ENCODE results near the gene SPDYE6.

The SPDYE6 gene

GRCh38 chr7:102400360-102400759 is 44.1 kb upstream of the SPDYE6 start:
- no peak overlapping the region for H3K23ac ChIP-seq (ENCODE audit: low read length in 2 of 2)
- H3K27ac ChIP-seq (ENCODE audit: low read length, poor library complexity, severe bottlenecking), result no peak overlapping the region
- H3K79me1 ChIP-seq (replicated peaks; ENCODE audit: low read length, poor library complexity, severe bottlenecking), result peaks cover 21% of the 10 kb centered on the region
- no peak overlapping the region for H2AFZ ChIP-seq (ENCODE audit: low read depth, low read length)
- H3K14ac ChIP-seq (ENCODE audit: low read length in 2 of 2), result no peak overlapping the region
- H3K36me3 ChIP-seq (ENCODE audit: control insufficient read depth in 1 of 2, insufficient read depth in 2 of 2, low read depth in 1 of 2, low read length in 2 of 2), result peaks cover 40 to 64% of the 10 kb centered on the region in 2 experiments
- H3K9me3 ChIP-seq (ENCODE audit: control insufficient read depth, low read length), result no peaks in the 10 kb centered on the region
- WGBS, result 97% methylated on average over 5 of the region's 5 CpGs
- no peak overlapping the region for H3K4me2 ChIP-seq (ENCODE audit: low read length, poor library complexity, severe bottlenecking)
- H4K8ac ChIP-seq (ENCODE audit: low read length), result no peak overlapping the region
- no peak overlapping the region for H4K91ac ChIP-seq (ENCODE audit: low read length)
- H2BK12ac ChIP-seq (ENCODE audit: low read length in 2 of 2), result no peak overlapping the region
- no peak overlapping the region for H3K9ac ChIP-seq (ENCODE audit: low read length)
- H3K27me3 ChIP-seq (ENCODE audit: control insufficient read depth in 1 of 2, insufficient read depth in 1 of 2, low read length in 2 of 2), result no peaks in the 10 kb centered on the region
- no peak overlapping the region for H3K18ac ChIP-seq (ENCODE audit: low read depth in 1 of 2, low read length in 2 of 2)
- peaks cover 5% of the 10 kb centered on the region for H3K4me1 ChIP-seq (ENCODE audit: control insufficient read depth, insufficient read depth, low read depth, low read length)
- no peak overlapping the region for H3K4me3 ChIP-seq (ENCODE audit: insufficient read depth in 1 of 2, low read depth in 1 of 2, low read length in 2 of 2)
- no peak overlapping the region for H2BK5ac ChIP-seq (ENCODE audit: low read depth, low read length, poor library complexity, severe bottlenecking)
- no peak overlapping the region for H3K4ac ChIP-seq (ENCODE audit: low read depth in 1 of 2, low read length in 2 of 2)
- no peak overlapping the region for H2AK5ac ChIP-seq (ENCODE audit: low read length, severe bottlenecking)
- no peak overlapping the region for H2BK120ac ChIP-seq (ENCODE audit: low read depth, low read length)
- no peak for DNase-seq
- H2BK15ac ChIP-seq (ENCODE audit: low read depth, poor library complexity, severe bottlenecking), result no peak overlapping the region

- H3K4me3 ChIP-seq (ENCODE audit: insufficient read depth in 1 of 2, low read depth in 1 of 2, low read length in 2 of 2), result no peak overlapping the region
- no peak overlapping the region for H2AFZ ChIP-seq (ENCODE audit: low read depth, low read length)
- peaks cover 6% of the 10 kb centered on the region for H3K4me1 ChIP-seq (ENCODE audit: control insufficient read depth, insufficient read depth, low read depth, low read length)
- H3K14ac ChIP-seq (ENCODE audit: low read length in 2 of 2), result no peak overlapping the region
- no peaks in the 10 kb centered on the region for H3K9me3 ChIP-seq (ENCODE audit: control insufficient read depth, low read length)
- no peak for DNase-seq
- H3K27me3 ChIP-seq (ENCODE audit: control insufficient read depth in 1 of 2, insufficient read depth in 1 of 2, low read length in 2 of 2), result no peaks in the 10 kb centered on the region
- no peak overlapping the region for H3K9ac ChIP-seq (ENCODE audit: low read length)
- no peak overlapping the region for H3K27ac ChIP-seq (ENCODE audit: low read length, poor library complexity, severe bottlenecking)
- WGBS, result 96% methylated on average over 4 of the region's 8 CpGs
- no peak overlapping the region for H3K4ac ChIP-seq (ENCODE audit: low read depth in 1 of 2, low read length in 2 of 2)
- no peak overlapping the region for H3K23ac ChIP-seq (ENCODE audit: low read length in 2 of 2)
- peaks cover 21% of the 10 kb centered on the region for H3K79me1 ChIP-seq (replicated peaks; ENCODE audit: low read length, poor library complexity, severe bottlenecking)
- no peak overlapping the region for H3K4me2 ChIP-seq (ENCODE audit: low read length, poor library complexity, severe bottlenecking)
- no peak overlapping the region for H2BK12ac ChIP-seq (ENCODE audit: low read length in 2 of 2)
- H2BK5ac ChIP-seq (ENCODE audit: low read depth, low read length, poor library complexity, severe bottlenecking), result no peak overlapping the region
- H4K91ac ChIP-seq (ENCODE audit: low read length), result no peak overlapping the region
- no peak overlapping the region for H2BK15ac ChIP-seq (ENCODE audit: low read depth, poor library complexity, severe bottlenecking)
- H2BK120ac ChIP-seq (ENCODE audit: low read depth, low read length), result no peak overlapping the region
- no peak overlapping the region for H3K18ac ChIP-seq (ENCODE audit: low read depth in 1 of 2, low read length in 2 of 2)
- H4K8ac ChIP-seq (ENCODE audit: low read length), result no peak overlapping the region
- H3K36me3 ChIP-seq (ENCODE audit: control insufficient read depth in 1 of 2, insufficient read depth in 2 of 2, low read depth in 1 of 2, low read length in 2 of 2), result peaks cover 30 to 48% of the 10 kb centered on the region in 2 experiments
- H2AK5ac ChIP-seq (ENCODE audit: low read length, severe bottlenecking), result no peak overlapping the region
Measured at GRCh38 chr7:102398543-102398942, 42.3 kb upstream of the SPDYE6 start.

- H3K4me3 ChIP-seq (ENCODE audit: insufficient read depth in 1 of 2, low read depth in 1 of 2, low read length in 2 of 2), result peak overlapping the region; percentile 88 to 97
- H3K4me1 ChIP-seq (ENCODE audit: control insufficient read depth, insufficient read depth, low read depth, low read length), result peaks cover 6% of the 10 kb centered on the region
- H3K36me3 ChIP-seq (ENCODE audit: control insufficient read depth in 1 of 2, insufficient read depth in 2 of 2, low read depth in 1 of 2, low read length in 2 of 2), result peaks cover 26 to 40% of the 10 kb centered on the region in 2 experiments
- peak overlapping the region; percentile 61 for H2BK120ac ChIP-seq (ENCODE audit: low read depth, low read length)
- H3K27me3 ChIP-seq (ENCODE audit: control insufficient read depth in 1 of 2, insufficient read depth in 1 of 2, low read length in 2 of 2), result no peaks in the 10 kb centered on the region
- WGBS, result 0% methylated on average over 6 of the region's 12 CpGs
- H3K9ac ChIP-seq (ENCODE audit: low read length), result peak overlapping the region; percentile 98
- H3K9me3 ChIP-seq (ENCODE audit: control insufficient read depth, low read length), result no peaks in the 10 kb centered on the region
- H4K8ac ChIP-seq (ENCODE audit: low read length), result peak overlapping the region; percentile 90
- no peak overlapping the region for H2AK5ac ChIP-seq (ENCODE audit: low read length, severe bottlenecking)
- H3K18ac ChIP-seq (ENCODE audit: low read depth in 1 of 2, low read length in 2 of 2), result peak overlapping the region in 1 of 2 experiments; percentile 79
- H3K4ac ChIP-seq (ENCODE audit: low read depth in 1 of 2, low read length in 2 of 2), result peak overlapping the region; percentile 72 to 80
- peak overlapping the region; percentile 61 for H4K91ac ChIP-seq (ENCODE audit: low read length)
- DNase-seq, result no peak
- H2AFZ ChIP-seq (ENCODE audit: low read depth, low read length), result peak overlapping the region; percentile 30
- peak overlapping the region in 1 of 2 experiments; percentile 79 for H3K23ac ChIP-seq (ENCODE audit: low read length in 2 of 2)
- no peak overlapping the region for H2BK15ac ChIP-seq (ENCODE audit: low read depth, poor library complexity, severe bottlenecking)
- H3K79me1 ChIP-seq (replicated peaks; ENCODE audit: low read length, poor library complexity, severe bottlenecking), result peaks cover 18% of the 10 kb centered on the region
- no peak overlapping the region for H2BK12ac ChIP-seq (ENCODE audit: low read length in 2 of 2)
- peak overlapping the region; percentile 77 for H3K27ac ChIP-seq (ENCODE audit: low read length, poor library complexity, severe bottlenecking)
- H2BK5ac ChIP-seq (ENCODE audit: low read depth, low read length, poor library complexity, severe bottlenecking), result no peak overlapping the region
- no peak overlapping the region for H3K14ac ChIP-seq (ENCODE audit: low read length in 2 of 2)
- H3K4me2 ChIP-seq (ENCODE audit: low read length, poor library complexity, severe bottlenecking), result peak overlapping the region; percentile 91
Measured at GRCh38 chr7:102396710-102397019, 40.4 kb upstream of the SPDYE6 start.

- WGBS, result under 1% methylated on average over 41 of the region's 59 CpGs
- H3K27me3 ChIP-seq (ENCODE audit: control insufficient read depth in 1 of 2, insufficient read depth in 1 of 2, low read length in 2 of 2), result no peaks in the 10 kb centered on the region
- peak within 1 kb of the TSS; percentile 60 for H2BK15ac ChIP-seq (ENCODE audit: low read depth, poor library complexity, severe bottlenecking)
- H3K4me2 ChIP-seq (ENCODE audit: low read length, poor library complexity, severe bottlenecking), result peak within 1 kb of the TSS; percentile 96
- peak within 1 kb of the TSS; percentile 85 for H3K27ac ChIP-seq (ENCODE audit: low read length, poor library complexity, severe bottlenecking)
- H3K14ac ChIP-seq (ENCODE audit: low read length in 2 of 2), result peak within 1 kb of the TSS in 1 of 2 experiments; percentile 87
- H3K4me1 ChIP-seq (ENCODE audit: control insufficient read depth, insufficient read depth, low read depth, low read length), result peaks cover 6% of the 10 kb centered on the region
- H3K36me3 ChIP-seq (ENCODE audit: control insufficient read depth in 1 of 2, insufficient read depth in 2 of 2, low read depth in 1 of 2, low read length in 2 of 2), result peaks cover 26 to 36% of the 10 kb centered on the region in 2 experiments
- peak within 1 kb of the TSS in 1 of 2 experiments; percentile 79 for H3K23ac ChIP-seq (ENCODE audit: low read length in 2 of 2)
- DNase-seq, result peak; percentile 98
- peak within 1 kb of the TSS; percentile 10 for H2AK5ac ChIP-seq (ENCODE audit: low read length, severe bottlenecking)
- peak within 1 kb of the TSS; percentile 80 to 81 for H3K4ac ChIP-seq (ENCODE audit: low read depth in 1 of 2, low read length in 2 of 2)
- H4K8ac ChIP-seq (ENCODE audit: low read length), result peak within 1 kb of the TSS; percentile 90
- peak within 1 kb of the TSS; percentile 88 to 97 for H3K4me3 ChIP-seq (ENCODE audit: insufficient read depth in 1 of 2, low read depth in 1 of 2, low read length in 2 of 2)
- no peaks in the 10 kb centered on the region for H3K9me3 ChIP-seq (ENCODE audit: control insufficient read depth, low read length)
- peak within 1 kb of the TSS; percentile 73 for H2BK120ac ChIP-seq (ENCODE audit: low read depth, low read length)
- H3K9ac ChIP-seq (ENCODE audit: low read length), result peak within 1 kb of the TSS; percentile 98
- H2AFZ ChIP-seq (ENCODE audit: low read depth, low read length), result peak within 1 kb of the TSS; percentile 62
- peak within 1 kb of the TSS; percentile 86 to 87 for H3K18ac ChIP-seq (ENCODE audit: low read depth in 1 of 2, low read length in 2 of 2)
- H3K79me1 ChIP-seq (replicated peaks; ENCODE audit: low read length, poor library complexity, severe bottlenecking), result peaks cover 19% of the 10 kb centered on the region
- H4K91ac ChIP-seq (ENCODE audit: low read length), result peak within 1 kb of the TSS; percentile 92
- H2BK5ac ChIP-seq (ENCODE audit: low read depth, low read length, poor library complexity, severe bottlenecking), result no peak within 1 kb of the TSS
- H2BK12ac ChIP-seq (ENCODE audit: low read length in 2 of 2), result peak within 1 kb of the TSS; percentile 21 to 35
Measured at GRCh38 chr7:102395873-102396709, 39.8 kb upstream of the SPDYE6 start, which contains the start of gene PRKRIP1. Gene PRKRIP1, plus strand, starts transcription at chr7:102396363. Its CDS starts 49 bp downstream, at chr7:102396412.
